H1 (cell line): Measurements from ENCODE around the gene LRP11.

Experiments used
- CHD2 ChIP-seq: IDR thresholded peaks from 2 replicates; pipeline ENCODE4 v1.6.1; 2012; ENCODE audit warnings: low read length, improper control_type of control experiment
- PHF8 ChIP-seq: fragments of 200-600 bp; sonication (generic); conservative IDR thresholded peaks from 2 replicates; pipeline ENCODE4 v1.7.1; 2012; ENCODE audit warnings: low read depth, mild to moderate bottlenecking, inconsistent platforms, low read length, moderate library complexity
- POLR2A ChIP-seq, 2 experiments: IDR thresholded peaks; 1 replicate in 1 of 2; 2 replicates in 1 of 2; pipeline ENCODE4 v1.6.1; 2011; ENCODE audit warnings: low read depth in 2 of 2, low read length in 2 of 2, mild to moderate bottlenecking in 2 of 2; ENCODE audit errors: control extremely low read depth in 1 of 2
- RXRA ChIP-seq: IDR thresholded peaks from 2 replicates; pipeline ENCODE4 v1.6.1; 2011; ENCODE audit warnings: low read depth, mild to moderate bottlenecking, low read length, moderate library complexity; ENCODE audit not compliant: insufficient read depth
- TAF1 ChIP-seq: IDR thresholded peaks from 2 replicates; pipeline ENCODE4 v1.6.1; 2011; ENCODE audit warnings: mild to moderate bottlenecking, low read depth, low read length
- TAF7 ChIP-seq: optimal IDR thresholded peaks from 2 replicates; pipeline ENCODE3; 2011; ENCODE audit warnings: low read depth, mild to moderate bottlenecking, inconsistent platforms, low read length, moderate library complexity, borderline replicate concordance
- ZNF274 ChIP-seq: IDR thresholded peaks from 2 replicates; pipeline ENCODE4 v1.7.0; 2012; ENCODE audit warnings: low read length, borderline replicate concordance; ENCODE audit errors: extremely low read depth
- TF ChIP-seq, protein P1 (sequence below), 3 experiments: IDR thresholded peaks; 1 replicate in 2 of 3; 2 replicates in 1 of 3; pipeline versions ENCODE4 v1.5.1 to v1.6.1; 2011; ENCODE audit warnings: low read length in 3 of 3, mild to moderate bottlenecking in 3 of 3, inconsistent platforms in 2 of 3, low read depth in 1 of 3, moderate library complexity in 1 of 3; ENCODE audit not compliant: insufficient read depth in 1 of 3; ENCODE audit errors: control extremely low read depth in 1 of 3

DNA sequence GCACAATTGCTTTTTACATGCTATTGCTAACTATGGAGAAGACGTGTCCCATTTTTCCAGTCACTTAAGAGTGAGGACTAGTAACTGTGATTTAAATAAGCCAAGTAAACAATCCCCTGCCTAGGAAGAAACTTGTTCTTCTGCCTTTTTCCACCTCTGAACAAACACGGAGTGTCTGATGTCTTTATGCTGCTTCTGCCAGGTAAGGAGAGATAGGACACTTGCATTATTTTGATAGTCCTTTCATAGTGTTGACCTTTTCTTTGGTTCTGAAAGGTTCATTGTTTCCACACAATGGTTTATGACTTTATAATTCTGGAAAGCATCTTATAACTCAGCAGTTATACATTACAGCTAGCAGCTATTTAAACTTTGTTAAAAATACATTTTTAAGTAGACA lies 8.4 kb downstream of the LRP11 start:
- TF ChIP-seq, protein P1, sequence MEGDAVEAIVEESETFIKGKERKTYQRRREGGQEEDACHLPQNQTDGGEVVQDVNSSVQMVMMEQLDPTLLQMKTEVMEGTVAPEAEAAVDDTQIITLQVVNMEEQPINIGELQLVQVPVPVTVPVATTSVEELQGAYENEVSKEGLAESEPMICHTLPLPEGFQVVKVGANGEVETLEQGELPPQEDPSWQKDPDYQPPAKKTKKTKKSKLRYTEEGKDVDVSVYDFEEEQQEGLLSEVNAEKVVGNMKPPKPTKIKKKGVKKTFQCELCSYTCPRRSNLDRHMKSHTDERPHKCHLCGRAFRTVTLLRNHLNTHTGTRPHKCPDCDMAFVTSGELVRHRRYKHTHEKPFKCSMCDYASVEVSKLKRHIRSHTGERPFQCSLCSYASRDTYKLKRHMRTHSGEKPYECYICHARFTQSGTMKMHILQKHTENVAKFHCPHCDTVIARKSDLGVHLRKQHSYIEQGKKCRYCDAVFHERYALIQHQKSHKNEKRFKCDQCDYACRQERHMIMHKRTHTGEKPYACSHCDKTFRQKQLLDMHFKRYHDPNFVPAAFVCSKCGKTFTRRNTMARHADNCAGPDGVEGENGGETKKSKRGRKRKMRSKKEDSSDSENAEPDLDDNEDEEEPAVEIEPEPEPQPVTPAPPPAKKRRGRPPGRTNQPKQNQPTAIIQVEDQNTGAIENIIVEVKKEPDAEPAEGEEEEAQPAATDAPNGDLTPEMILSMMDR (IDR thresholded peaks at IDR 0.05; ENCODE audit: control extremely low read depth in 1 of 3, insufficient read depth in 1 of 3, low read depth in 1 of 3, low read length in 3 of 3), result no peak
- TF ChIP-seq ZNF274, result no peak
- TF ChIP-seq PHF8, result no peak
- TF ChIP-seq TAF7, result no peak
- no peak for TF ChIP-seq RXRA
- no peak for TF ChIP-seq POLR2A (IDR thresholded peaks at IDR 0.05; ENCODE audit: control extremely low read depth in 1 of 2, low read depth in 2 of 2, low read length in 2 of 2)
- no peak for TF ChIP-seq TAF1
- no peak for TF ChIP-seq CHD2
